ENCODE measurements around the gene MSX2.

Gene MSX2

DNA sequence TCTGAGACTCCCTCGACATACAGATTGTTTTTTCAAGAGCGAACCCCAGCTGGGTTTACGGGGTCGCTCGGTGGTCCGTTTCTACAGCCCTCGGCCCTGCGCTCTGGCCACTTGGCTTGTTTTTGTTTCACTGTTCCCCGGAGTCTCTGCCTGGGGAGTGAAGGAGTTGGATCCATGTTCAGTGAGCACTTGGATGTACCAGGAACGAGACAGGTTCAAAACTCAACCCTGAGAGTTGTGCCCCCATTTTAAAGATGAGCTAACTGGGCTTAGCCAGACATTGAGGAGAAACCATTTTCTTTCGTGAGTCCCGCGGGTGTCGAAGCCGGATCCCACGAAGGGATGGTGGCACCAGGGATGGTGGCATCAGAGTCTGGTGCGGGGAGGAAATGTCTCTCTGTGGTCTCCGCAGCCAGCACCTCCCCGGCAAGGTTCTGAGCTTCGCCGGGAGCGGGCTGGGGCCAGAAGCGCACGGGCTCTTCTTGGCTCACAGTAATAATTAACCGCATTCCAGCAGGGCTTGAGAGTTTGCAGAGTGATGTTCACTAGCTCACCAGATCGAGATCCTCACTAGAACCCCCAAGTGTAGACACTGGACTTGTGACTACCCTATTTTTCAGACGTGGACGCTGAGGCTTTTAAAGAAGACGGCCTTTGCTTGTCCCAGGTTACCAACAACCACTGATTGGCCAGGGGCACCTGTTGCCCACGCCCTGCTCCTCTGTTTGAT, 1.0 kb downstream of the MSX2 start:
- no peaks in the 10 kb centered on the region for H3K9me3 ChIP-seq (ENCODE audit: control insufficient read depth, insufficient read depth, low read depth, low read length)
- H3K4me1 ChIP-seq (ENCODE audit: control insufficient read depth, insufficient read depth, low read length) = peaks cover 35% of the 10 kb centered on the region
- CTCF ChIA-PET = interaction anchor here (1.1 kb wide), 2 partner anchors 302 to 305 kb away, joined by 3 to 4 read pairs; no protein-coding TSS in a partner anchor
- POLR2A ChIA-PET = interaction anchor here (1.2 kb wide), 1 partner anchor 9 kb away, joined by 6 read pairs; no protein-coding TSS in a partner anchor
- peak overlapping the region; percentile 80 for H3K4me3 ChIP-seq (ENCODE audit: low read depth, low read length)
- H3K27ac ChIP-seq (ENCODE audit: extremely low read depth, low read depth, low read length) = peak overlapping the region; percentile 87; the same call in 1 of the 2 replicates
- peaks cover 8 to 37% of the 10 kb centered on the region in 2 experiments for H3K36me3 ChIP-seq (ENCODE audit: control insufficient read depth in 2 of 2, insufficient read depth in 1 of 2, low read length in 2 of 2)
- TF ChIP-seq ZFP37 (tag by site-specific recombination; IDR thresholded peaks at IDR 0.05) (no peak), ZNF175 (tag by site-specific recombination; IDR thresholded peaks at IDR 0.05) (no peak), ZNF19 (tag by site-specific recombination; IDR thresholded peaks at IDR 0.05; ENCODE audit: low read depth) (no peak), ZNF623 (tag by site-specific recombination; IDR thresholded peaks at IDR 0.05) (no peak), SP2 (tag by site-specific recombination; IDR thresholded peaks at IDR 0.05) (no peak), ZNF521 (tag by site-specific recombination; IDR thresholded peaks at IDR 0.05) (no peak), ZNF157 (tag by site-specific recombination; IDR thresholded peaks at IDR 0.05) (no peak), ZNF654 (tag by site-specific recombination; IDR thresholded peaks at IDR 0.05; ENCODE audit: low read depth) (no peak), ZBTB20 (tag by site-specific recombination; IDR thresholded peaks at IDR 0.05) (0 out of 2 replicates have a peak, but pooled peaks have one; percentile 9), ZNF600 (tag by site-specific recombination; IDR thresholded peaks at IDR 0.05) (peak; percentile 24; the same call in 1 of the 2 replicates), ZFP41 (tag by site-specific recombination; IDR thresholded peaks at IDR 0.05; ENCODE audit: borderline replicate concordance) (no peak), OVOL3 (tag by site-specific recombination; IDR thresholded peaks at IDR 0.05) (no peak), ZNF146 (tag by site-specific recombination; IDR thresholded peaks at IDR 0.05) (no peak), ZNF266 (tag by site-specific recombination; IDR thresholded peaks at IDR 0.05; ENCODE audit: low read depth) (no peak), ZNF366 (tag by site-specific recombination; conservative IDR thresholded peaks at IDR 0.05) (no peak), SCRT1 (tag by site-specific recombination; IDR thresholded peaks at IDR 0.05; ENCODE audit: borderline replicate concordance) (peak; percentile 95), ZBTB17 (tag by site-specific recombination; IDR thresholded peaks at IDR 0.05) (peak; percentile 46; the same call in 1 of the 2 replicates), ZIC2 (tag by site-specific recombination; IDR thresholded peaks at IDR 0.05) (peak; percentile 62), ZNF626 (tag by site-specific recombination; IDR thresholded peaks at IDR 0.05) (no peak), SCRT2 (tag by site-specific recombination; IDR thresholded peaks at IDR 0.05) (peak; percentile 97)
- TF ChIP-seq, protein P1, sequence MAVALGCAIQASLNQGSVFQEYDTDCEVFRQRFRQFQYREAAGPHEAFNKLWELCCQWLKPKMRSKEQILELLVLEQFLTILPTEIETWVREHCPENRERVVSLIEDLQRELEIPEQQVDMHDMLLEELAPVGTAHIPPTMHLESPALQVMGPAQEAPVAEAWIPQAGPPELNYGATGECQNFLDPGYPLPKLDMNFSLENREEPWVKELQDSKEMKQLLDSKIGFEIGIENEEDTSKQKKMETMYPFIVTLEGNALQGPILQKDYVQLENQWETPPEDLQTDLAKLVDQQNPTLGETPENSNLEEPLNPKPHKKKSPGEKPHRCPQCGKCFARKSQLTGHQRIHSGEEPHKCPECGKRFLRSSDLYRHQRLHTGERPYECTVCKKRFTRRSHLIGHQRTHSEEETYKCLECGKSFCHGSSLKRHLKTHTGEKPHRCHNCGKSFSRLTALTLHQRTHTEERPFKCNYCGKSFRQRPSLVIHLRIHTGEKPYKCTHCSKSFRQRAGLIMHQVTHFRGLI (tag by site-specific recombination; IDR thresholded peaks at IDR 0.05) = no peak
- TF ChIP-seq, protein P2, sequence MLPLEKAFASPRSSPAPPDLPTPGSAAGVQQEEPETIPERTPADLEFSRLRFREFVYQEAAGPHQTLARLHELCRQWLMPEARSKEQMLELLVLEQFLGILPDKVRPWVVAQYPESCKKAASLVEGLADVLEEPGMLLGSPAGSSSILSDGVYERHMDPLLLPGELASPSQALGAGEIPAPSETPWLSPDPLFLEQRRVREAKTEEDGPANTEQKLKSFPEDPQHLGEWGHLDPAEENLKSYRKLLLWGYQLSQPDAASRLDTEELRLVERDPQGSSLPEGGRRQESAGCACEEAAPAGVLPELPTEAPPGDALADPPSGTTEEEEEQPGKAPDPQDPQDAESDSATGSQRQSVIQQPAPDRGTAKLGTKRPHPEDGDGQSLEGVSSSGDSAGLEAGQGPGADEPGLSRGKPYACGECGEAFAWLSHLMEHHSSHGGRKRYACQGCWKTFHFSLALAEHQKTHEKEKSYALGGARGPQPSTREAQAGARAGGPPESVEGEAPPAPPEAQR (tag by site-specific recombination; IDR thresholded peaks at IDR 0.05) = no peak
- TF ChIP-seq, protein P3, sequence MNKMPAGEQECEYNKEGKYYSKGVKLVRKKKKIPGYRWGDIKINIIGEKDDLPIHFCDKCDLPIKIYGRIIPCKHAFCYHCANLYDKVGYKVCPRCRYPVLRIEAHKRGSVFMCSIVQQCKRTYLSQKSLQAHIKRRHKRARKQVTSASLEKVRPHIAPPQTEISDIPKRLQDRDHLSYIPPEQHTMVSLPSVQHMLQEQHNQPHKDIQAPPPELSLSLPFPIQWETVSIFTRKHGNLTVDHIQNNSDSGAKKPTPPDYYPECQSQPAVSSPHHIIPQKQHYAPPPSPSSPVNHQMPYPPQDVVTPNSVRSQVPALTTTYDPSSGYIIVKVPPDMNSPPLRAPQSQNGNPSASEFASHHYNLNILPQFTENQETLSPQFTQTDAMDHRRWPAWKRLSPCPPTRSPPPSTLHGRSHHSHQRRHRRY (tag by site-specific recombination; IDR thresholded peaks at IDR 0.05) = no peak
- TF ChIP-seq, protein P4, sequence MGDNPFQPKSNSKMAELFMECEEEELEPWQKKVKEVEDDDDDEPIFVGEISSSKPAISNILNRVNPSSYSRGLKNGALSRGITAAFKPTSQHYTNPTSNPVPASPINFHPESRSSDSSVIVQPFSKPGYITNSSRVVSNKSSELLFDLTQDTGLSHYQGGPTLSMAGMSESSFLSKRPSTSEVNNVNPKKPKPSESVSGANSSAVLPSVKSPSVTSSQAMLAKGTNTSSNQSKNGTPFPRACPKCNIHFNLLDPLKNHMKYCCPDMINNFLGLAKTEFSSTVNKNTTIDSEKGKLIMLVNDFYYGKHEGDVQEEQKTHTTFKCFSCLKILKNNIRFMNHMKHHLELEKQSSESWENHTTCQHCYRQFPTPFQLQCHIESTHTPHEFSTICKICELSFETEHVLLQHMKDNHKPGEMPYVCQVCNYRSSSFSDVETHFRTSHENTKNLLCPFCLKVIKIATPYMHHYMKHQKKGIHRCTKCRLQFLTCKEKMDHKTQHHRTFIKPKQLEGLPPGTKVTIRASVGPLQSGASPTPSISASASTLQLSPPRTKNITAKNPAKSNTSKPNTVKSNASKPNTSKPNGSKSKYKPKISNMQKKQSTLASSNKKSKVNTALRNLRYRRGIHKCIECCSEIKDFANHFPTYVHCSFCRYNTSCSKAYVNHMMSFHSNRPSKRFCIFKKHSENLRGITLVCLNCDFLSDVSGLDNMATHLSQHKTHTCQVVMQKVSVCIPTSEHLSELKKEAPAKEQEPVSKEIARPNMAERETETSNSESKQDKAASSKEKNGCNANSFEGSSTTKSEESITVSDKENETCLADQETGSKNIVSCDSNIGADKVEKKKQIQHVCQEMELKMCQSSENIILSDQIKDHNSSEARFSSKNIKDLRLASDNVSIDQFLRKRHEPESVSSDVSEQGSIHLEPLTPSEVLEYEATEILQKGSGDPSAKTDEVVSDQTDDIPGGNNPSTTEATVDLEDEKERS (tag by site-specific recombination; IDR thresholded peaks at IDR 0.05) = no peak
- TF ChIP-seq, protein P5, sequence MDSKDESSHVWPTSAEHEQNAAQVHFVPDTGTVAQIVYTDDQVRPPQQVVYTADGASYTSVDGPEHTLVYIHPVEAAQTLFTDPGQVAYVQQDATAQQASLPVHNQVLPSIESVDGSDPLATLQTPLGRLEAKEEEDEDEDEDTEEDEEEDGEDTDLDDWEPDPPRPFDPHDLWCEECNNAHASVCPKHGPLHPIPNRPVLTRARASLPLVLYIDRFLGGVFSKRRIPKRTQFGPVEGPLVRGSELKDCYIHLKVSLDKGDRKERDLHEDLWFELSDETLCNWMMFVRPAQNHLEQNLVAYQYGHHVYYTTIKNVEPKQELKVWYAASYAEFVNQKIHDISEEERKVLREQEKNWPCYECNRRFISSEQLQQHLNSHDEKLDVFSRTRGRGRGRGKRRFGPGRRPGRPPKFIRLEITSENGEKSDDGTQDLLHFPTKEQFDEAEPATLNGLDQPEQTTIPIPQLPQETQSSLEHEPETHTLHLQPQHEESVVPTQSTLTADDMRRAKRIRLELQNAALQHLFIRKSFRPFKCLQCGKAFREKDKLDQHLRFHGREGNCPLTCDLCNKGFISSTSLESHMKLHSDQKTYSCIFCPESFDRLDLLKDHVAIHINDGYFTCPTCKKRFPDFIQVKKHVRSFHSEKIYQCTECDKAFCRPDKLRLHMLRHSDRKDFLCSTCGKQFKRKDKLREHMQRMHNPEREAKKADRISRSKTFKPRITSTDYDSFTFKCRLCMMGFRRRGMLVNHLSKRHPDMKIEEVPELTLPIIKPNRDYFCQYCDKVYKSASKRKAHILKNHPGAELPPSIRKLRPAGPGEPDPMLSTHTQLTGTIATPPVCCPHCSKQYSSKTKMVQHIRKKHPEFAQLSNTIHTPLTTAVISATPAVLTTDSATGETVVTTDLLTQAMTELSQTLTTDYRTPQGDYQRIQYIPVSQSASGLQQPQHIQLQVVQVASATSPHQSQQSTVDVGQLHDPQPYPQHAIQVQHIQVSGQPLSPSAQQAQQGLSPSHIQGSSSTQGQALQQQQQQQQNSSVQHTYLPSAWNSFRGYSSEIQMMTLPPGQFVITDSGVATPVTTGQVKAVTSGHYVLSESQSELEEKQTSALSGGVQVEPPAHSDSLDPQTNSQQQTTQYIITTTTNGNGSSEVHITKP (tag by site-specific recombination; IDR thresholded peaks at IDR 0.05) = 0 out of 2 replicates have a peak, but pooled peaks have one; percentile 17

Data from HEK293 (cell line).